ENCODE results near the gene UBE2E2.

Gene UBE2E2

GRCh38 chr3:23165571-23165970 is 37.6 kb upstream of the UBE2E2 start:
- TF ChIP-seq TAF1 (IDR thresholded peaks at IDR 0.05; ENCODE audit: borderline replicate concordance, insufficient read depth, low read length) (no peak), FOXP2 (optimal IDR thresholded peaks at IDR 0.05; ENCODE audit: borderline replicate concordance, extremely low read depth, extremely low read length, insufficient read depth) (no peak), SIN3A (IDR thresholded peaks at IDR 0.05; ENCODE audit: borderline replicate concordance, insufficient read depth, low read length) (no peak)

DNA sequence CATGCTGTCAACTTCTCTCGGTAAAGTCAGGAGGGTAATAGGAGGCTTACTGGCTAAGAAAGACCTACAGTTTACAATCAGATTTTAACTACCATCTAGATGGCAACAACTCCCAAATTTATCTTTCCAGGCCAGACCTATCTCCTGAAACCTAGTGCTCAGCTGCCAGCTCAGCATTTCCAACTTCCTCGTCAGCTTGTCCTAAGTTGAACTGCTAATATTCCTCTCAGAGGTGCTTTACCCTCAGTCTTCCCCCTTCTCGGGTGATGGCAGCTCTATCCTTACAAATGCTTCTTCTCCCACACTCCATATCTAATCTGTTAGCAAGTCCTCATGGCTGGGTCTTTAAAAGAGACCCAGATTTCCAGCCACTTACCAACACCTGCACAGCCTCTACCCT is 36.9 kb upstream of the UBE2E2 start:
- no peak for TF ChIP-seq SIN3A (IDR thresholded peaks at IDR 0.05; ENCODE audit: borderline replicate concordance, insufficient read depth, low read length)
- no peak for TF ChIP-seq FOXP2 (optimal IDR thresholded peaks at IDR 0.05; ENCODE audit: borderline replicate concordance, extremely low read depth, extremely low read length, insufficient read depth)
- TF ChIP-seq TAF1 (IDR thresholded peaks at IDR 0.05; ENCODE audit: borderline replicate concordance, insufficient read depth, low read length) = no peak
- TF ChIP-seq REST (IDR thresholded peaks at IDR 0.05; ENCODE audit: insufficient read depth in 1 of 2, low read depth in 2 of 2, low read length in 2 of 2) = no peak
- TF ChIP-seq POLR2AphosphoS5 (IDR thresholded peaks at IDR 0.05; ENCODE audit: low read depth, low read length) = no peak

GRCh38 chr3:23166845-23167244 is 36.3 kb upstream of the UBE2E2 start:
- TF ChIP-seq FOXP2 (optimal IDR thresholded peaks at IDR 0.05; ENCODE audit: borderline replicate concordance, extremely low read depth, extremely low read length, insufficient read depth) (no peak), SIN3A (IDR thresholded peaks at IDR 0.05; ENCODE audit: borderline replicate concordance, insufficient read depth, low read length) (no peak), REST (IDR thresholded peaks at IDR 0.05; ENCODE audit: insufficient read depth in 1 of 2, low read depth in 2 of 2, low read length in 2 of 2) (no peak), TAF1 (IDR thresholded peaks at IDR 0.05; ENCODE audit: borderline replicate concordance, insufficient read depth, low read length) (no peak), POLR2AphosphoS5 (IDR thresholded peaks at IDR 0.05; ENCODE audit: low read depth, low read length) (no peak)

DNA sequence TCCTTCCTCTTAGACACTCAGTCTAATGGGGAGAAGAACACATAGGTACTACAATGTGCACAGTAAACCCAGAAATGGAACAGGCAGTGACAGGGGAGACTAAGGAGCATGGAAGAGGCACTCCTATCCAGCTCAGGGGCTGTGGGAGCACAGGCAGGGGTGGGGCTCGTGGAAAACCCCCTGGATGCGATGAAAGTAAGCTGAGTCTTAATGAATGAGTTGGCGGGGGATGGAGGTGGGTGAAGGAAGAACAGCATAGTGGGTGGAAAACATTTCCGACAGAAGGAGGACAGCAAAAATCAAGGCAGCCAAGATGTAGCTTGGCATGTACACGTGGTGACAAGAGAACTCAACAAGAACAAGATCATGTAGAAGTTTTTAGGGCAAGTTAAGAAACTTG is 33.6 kb upstream of the UBE2E2 start:
- TF ChIP-seq SIN3A (IDR thresholded peaks at IDR 0.05; ENCODE audit: borderline replicate concordance, insufficient read depth, low read length) = no peak
- TF ChIP-seq TAF1 (IDR thresholded peaks at IDR 0.05; ENCODE audit: borderline replicate concordance, insufficient read depth, low read length) = no peak
- TF ChIP-seq POLR2AphosphoS5 (IDR thresholded peaks at IDR 0.05; ENCODE audit: low read depth, low read length) = no peak
- TF ChIP-seq FOXP2 (optimal IDR thresholded peaks at IDR 0.05; ENCODE audit: borderline replicate concordance, extremely low read depth, extremely low read length, insufficient read depth) = no peak
- no peak for TF ChIP-seq REST (IDR thresholded peaks at IDR 0.05; ENCODE audit: insufficient read depth in 1 of 2, low read depth in 2 of 2, low read length in 2 of 2)

DNA sequence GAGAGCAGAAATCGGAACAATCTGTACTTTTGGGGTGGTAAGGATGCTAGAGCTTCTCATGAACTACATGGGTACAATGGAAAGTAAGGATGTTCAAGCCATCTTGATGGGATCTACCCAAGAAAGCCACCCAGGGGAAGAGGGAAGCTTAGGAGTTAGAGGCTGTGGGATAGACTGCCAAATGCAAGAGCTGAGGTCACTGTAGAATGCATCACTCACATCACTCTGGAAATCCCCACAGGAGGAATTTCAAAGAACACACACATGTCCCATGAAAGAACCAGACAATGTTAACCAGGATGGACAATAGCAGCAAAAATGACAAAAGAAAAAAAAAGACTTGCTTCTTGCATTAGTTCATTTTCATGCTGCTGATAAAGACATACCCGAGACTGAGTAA is 32.8 kb upstream of the UBE2E2 start:
- TF ChIP-seq FOXP2 (optimal IDR thresholded peaks at IDR 0.05; ENCODE audit: borderline replicate concordance, extremely low read depth, extremely low read length, insufficient read depth) (no peak), POLR2AphosphoS5 (IDR thresholded peaks at IDR 0.05; ENCODE audit: low read depth, low read length) (no peak), SIN3A (IDR thresholded peaks at IDR 0.05; ENCODE audit: borderline replicate concordance, insufficient read depth, low read length) (no peak)

DNA sequence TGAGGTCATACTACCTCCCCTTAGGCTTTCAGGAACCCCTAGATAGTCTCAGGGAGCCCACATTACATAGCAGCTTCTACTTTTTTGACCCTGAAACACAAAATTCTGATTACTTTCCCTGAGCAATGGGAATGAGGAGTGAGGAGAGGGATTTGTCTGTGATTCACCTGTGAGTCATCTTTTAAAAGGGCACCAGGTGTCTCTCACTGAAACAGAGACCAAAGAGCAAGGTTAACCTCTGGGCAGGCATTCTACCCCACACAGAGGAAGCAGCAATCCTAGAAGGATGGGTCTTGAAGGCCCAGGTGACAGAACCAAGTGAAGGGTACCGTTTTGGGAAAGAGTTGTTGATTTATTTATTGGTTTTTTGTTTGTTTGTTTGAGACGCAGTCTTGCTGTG is 31.1 kb upstream of the UBE2E2 start:
- TF ChIP-seq REST (IDR thresholded peaks at IDR 0.05; ENCODE audit: insufficient read depth in 1 of 2, low read depth in 2 of 2, low read length in 2 of 2) (no peak), POLR2AphosphoS5 (IDR thresholded peaks at IDR 0.05; ENCODE audit: low read depth, low read length) (no peak), FOXP2 (optimal IDR thresholded peaks at IDR 0.05; ENCODE audit: borderline replicate concordance, extremely low read depth, extremely low read length, insufficient read depth) (no peak), TAF1 (IDR thresholded peaks at IDR 0.05; ENCODE audit: borderline replicate concordance, insufficient read depth, low read length) (no peak), SIN3A (IDR thresholded peaks at IDR 0.05; ENCODE audit: borderline replicate concordance, insufficient read depth, low read length) (no peak)
